Measurements from ENCODE around the gene PSMD12. TPM values are rescaled to one million over a fixed set of nuclear protein-coding genes. Genes with fewer than 3 reads are reported as not detected.
"Not testable (repeated sequence)": the region's sequence is repeated elsewhere in the genome, so short reads cannot be mapped to it uniquely, and the experiment has no call there.

The PSMD12 gene
- polyA plus RNA-seq, 4 donors, result 33.6 to 52.9 (median 46.1) TPM

GRCh38 chr17:67388536-67388935, 22.2 kb upstream of the PSMD12 start:
- not testable (repeated sequence) for DNase-seq (ENCODE audit: low read depth in 4 of 4, low spot score in 3 of 4)

- DNase-seq (ENCODE audit: low read depth in 4 of 4, low spot score in 3 of 4), result no peak
Measured at GRCh38 chr17:67386965-67387551, 20.7 kb upstream of the PSMD12 start.

GRCh38 chr17:67385122-67385988, 19.0 kb upstream of the PSMD12 start:
- DNase-seq (ENCODE audit: low read depth in 4 of 4, low spot score in 3 of 4), result no peak

GRCh38 chr17:67381929-67382257, 15.5 kb upstream of the PSMD12 start:
- DNase-seq (ENCODE audit: low read depth in 4 of 4, low spot score in 3 of 4), result no peak

GRCh38 chr17:67379251-67379630, 12.9 kb upstream of the PSMD12 start:
- DNase-seq (ENCODE audit: low read depth in 4 of 4, low spot score in 3 of 4), result no peak

- peak in 2 of 4 donors; percentile 54 to 65 for DNase-seq (ENCODE audit: low read depth in 4 of 4, low spot score in 3 of 4)
Measured at GRCh38 chr17:67378454-67379250, 12.3 kb upstream of the PSMD12 start.

GRCh38 chr17:67377488-67378453, 11.4 kb upstream of the PSMD12 start:
- DNase-seq (ENCODE audit: low read depth in 4 of 4, low spot score in 3 of 4), result peak in 1 of 4 donors; percentile 45

- DNase-seq (ENCODE audit: low read depth in 4 of 4, low spot score in 3 of 4), result peak in 2 of 4 donors; percentile 66 to 68
Measured at GRCh38 chr17:67376737-67377487, 10.5 kb upstream of the PSMD12 start, which contains the start of gene PITPNC1. Gene PITPNC1, plus strand, starts transcription at chr17:67377281.

GRCh38 chr17:67376415-67376736, 10.0 kb upstream of the PSMD12 start:
- DNase-seq (ENCODE audit: low read depth in 4 of 4, low spot score in 3 of 4), result no peak

- no peak for DNase-seq (ENCODE audit: low read depth in 4 of 4, low spot score in 3 of 4)
Measured at GRCh38 chr17:67375716-67376115, 9.3 kb upstream of the PSMD12 start.

- DNase-seq (ENCODE audit: low read depth in 4 of 4, low spot score in 3 of 4), result no peak
Measured at GRCh38 chr17:67375054-67375427, 8.7 kb upstream of the PSMD12 start.

- peak in 2 of 4 donors; percentile 51 to 60 for DNase-seq (ENCODE audit: low read depth in 4 of 4, low spot score in 3 of 4)
Measured at GRCh38 chr17:67374329-67375053, 8.1 kb upstream of the PSMD12 start.

- no peak for DNase-seq (ENCODE audit: low read depth in 4 of 4, low spot score in 3 of 4)
Measured at GRCh38 chr17:67372751-67373150, 6.4 kb upstream of the PSMD12 start.

- no peak for DNase-seq (ENCODE audit: low read depth in 4 of 4, low spot score in 3 of 4)
Measured at GRCh38 chr17:67369676-67370075, 3.3 kb upstream of the PSMD12 start.

GRCh38 chr17:67365738-67366192, 612 bp downstream of the PSMD12 start:
- DNase-seq (ENCODE audit: low read depth in 4 of 4, low spot score in 3 of 4), result no peak

GRCh38 chr17:67364847-67365737, 1.3 kb downstream of the PSMD12 start:
- DNase-seq (ENCODE audit: low read depth in 4 of 4, low spot score in 3 of 4), result no peak

GRCh38 chr17:67362173-67362572, 4.2 kb downstream of the PSMD12 start:
- DNase-seq (ENCODE audit: low read depth in 4 of 4, low spot score in 3 of 4), result no peak

GRCh38 chr17:67360880-67361279, 5.5 kb downstream of the PSMD12 start:
- no peak for DNase-seq (ENCODE audit: low read depth in 4 of 4, low spot score in 3 of 4)
